GM12878 (cell line): Measurements from ENCODE around the gene FOXJ3.

ENCODE experiments used
- CEBPB ChIP-seq, 2 experiments: fragments of 150-350 bp in 1 of 2; IDR thresholded peaks; 2 replicates each; pipeline ENCODE4 v1.6.1; 2012 to 2014; ENCODE audit warnings: low read depth in 2 of 2, low read length in 2 of 2, borderline replicate concordance in 1 of 2, inconsistent platforms in 1 of 2
- POLR2A ChIP-seq: IDR thresholded peaks from 2 replicates; pipeline ENCODE4 v1.6.1; 2011; ENCODE audit warnings: low read depth, mild to moderate bottlenecking, low read length
- POLR2AphosphoS2 ChIP-seq: IDR thresholded peaks from 2 replicates; pipeline ENCODE4 v1.6.1; 2011; ENCODE audit warnings: low read depth, mild to moderate bottlenecking, low read length, improper control_type of control experiment, moderate library complexity
- TAF1 ChIP-seq: IDR thresholded peaks from 2 replicates; pipeline ENCODE4 v1.6.1; 2011; ENCODE audit warnings: mild to moderate bottlenecking, low read depth, low read length, borderline replicate concordance
- YY1 ChIP-seq: IDR thresholded peaks from 2 replicates; pipeline ENCODE4 v1.6.1; 2011; ENCODE audit warnings: low read depth, mild to moderate bottlenecking, low read length
- ZZZ3 ChIP-seq: IDR thresholded peaks from 2 replicates; pipeline ENCODE4 v1.6.1; 2011; ENCODE audit warnings: low read depth; ENCODE audit not compliant: control insufficient read depth, insufficient read length
- TF ChIP-seq, protein P1 (sequence below), 3 experiments: IDR thresholded peaks in 2 of 3; conservative IDR thresholded peaks in 1 of 3; 2 replicates each; pipeline ENCODE4 v1.5.1; 2011; ENCODE audit warnings: low read depth in 3 of 3, low read length in 3 of 3, mild to moderate bottlenecking in 3 of 3, control low read depth in 2 of 3, moderate library complexity in 2 of 3, inconsistent platforms in 1 of 3, mixed read lengths in 1 of 3; ENCODE audit not compliant: control insufficient read depth in 2 of 3, insufficient read depth in 1 of 3; ENCODE audit errors: extremely low read depth in 1 of 3
- TF ChIP-seq, protein P2 (sequence below): IDR thresholded peaks from 2 replicates; pipeline ENCODE4 v1.6.1; 2012; ENCODE audit warnings: mild to moderate bottlenecking, low read depth, low read length

DNA sequence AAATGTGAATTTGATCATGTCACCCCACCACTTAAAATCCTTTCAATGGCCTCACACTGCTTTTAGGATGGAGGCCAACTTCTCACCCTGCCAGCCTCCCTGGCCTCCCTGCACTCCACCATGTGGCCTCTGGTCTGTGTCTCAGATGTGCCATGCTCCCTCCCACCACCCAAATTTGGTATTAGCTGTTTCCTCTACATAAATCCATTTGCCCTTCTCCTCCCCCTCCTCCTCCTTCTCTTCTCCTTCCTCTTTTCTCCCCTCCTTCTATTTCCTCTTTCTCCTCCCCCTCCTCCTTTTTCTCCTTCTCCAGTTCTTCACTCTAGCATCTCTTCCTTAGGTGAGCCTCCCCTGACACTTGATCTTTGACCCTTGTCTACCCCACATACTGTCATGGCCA is 198.6 kb downstream of the FOXJ3 start:
- TF ChIP-seq, protein P1, sequence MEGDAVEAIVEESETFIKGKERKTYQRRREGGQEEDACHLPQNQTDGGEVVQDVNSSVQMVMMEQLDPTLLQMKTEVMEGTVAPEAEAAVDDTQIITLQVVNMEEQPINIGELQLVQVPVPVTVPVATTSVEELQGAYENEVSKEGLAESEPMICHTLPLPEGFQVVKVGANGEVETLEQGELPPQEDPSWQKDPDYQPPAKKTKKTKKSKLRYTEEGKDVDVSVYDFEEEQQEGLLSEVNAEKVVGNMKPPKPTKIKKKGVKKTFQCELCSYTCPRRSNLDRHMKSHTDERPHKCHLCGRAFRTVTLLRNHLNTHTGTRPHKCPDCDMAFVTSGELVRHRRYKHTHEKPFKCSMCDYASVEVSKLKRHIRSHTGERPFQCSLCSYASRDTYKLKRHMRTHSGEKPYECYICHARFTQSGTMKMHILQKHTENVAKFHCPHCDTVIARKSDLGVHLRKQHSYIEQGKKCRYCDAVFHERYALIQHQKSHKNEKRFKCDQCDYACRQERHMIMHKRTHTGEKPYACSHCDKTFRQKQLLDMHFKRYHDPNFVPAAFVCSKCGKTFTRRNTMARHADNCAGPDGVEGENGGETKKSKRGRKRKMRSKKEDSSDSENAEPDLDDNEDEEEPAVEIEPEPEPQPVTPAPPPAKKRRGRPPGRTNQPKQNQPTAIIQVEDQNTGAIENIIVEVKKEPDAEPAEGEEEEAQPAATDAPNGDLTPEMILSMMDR (IDR thresholded peaks at IDR 0.05 in 2 of 3, conservative IDR thresholded peaks at IDR 0.05 in 1 of 3; ENCODE audit: control insufficient read depth in 2 of 3, extremely low read depth in 1 of 3, insufficient read depth in 1 of 3, low read depth in 3 of 3, low read length in 3 of 3): no peak
- TF ChIP-seq CEBPB (IDR thresholded peaks at IDR 0.05; ENCODE audit: borderline replicate concordance in 1 of 2, low read depth in 2 of 2, low read length in 2 of 2): no peak
- TF ChIP-seq POLR2AphosphoS2: no peak
- no peak for TF ChIP-seq ZZZ3
- TF ChIP-seq, protein P2, sequence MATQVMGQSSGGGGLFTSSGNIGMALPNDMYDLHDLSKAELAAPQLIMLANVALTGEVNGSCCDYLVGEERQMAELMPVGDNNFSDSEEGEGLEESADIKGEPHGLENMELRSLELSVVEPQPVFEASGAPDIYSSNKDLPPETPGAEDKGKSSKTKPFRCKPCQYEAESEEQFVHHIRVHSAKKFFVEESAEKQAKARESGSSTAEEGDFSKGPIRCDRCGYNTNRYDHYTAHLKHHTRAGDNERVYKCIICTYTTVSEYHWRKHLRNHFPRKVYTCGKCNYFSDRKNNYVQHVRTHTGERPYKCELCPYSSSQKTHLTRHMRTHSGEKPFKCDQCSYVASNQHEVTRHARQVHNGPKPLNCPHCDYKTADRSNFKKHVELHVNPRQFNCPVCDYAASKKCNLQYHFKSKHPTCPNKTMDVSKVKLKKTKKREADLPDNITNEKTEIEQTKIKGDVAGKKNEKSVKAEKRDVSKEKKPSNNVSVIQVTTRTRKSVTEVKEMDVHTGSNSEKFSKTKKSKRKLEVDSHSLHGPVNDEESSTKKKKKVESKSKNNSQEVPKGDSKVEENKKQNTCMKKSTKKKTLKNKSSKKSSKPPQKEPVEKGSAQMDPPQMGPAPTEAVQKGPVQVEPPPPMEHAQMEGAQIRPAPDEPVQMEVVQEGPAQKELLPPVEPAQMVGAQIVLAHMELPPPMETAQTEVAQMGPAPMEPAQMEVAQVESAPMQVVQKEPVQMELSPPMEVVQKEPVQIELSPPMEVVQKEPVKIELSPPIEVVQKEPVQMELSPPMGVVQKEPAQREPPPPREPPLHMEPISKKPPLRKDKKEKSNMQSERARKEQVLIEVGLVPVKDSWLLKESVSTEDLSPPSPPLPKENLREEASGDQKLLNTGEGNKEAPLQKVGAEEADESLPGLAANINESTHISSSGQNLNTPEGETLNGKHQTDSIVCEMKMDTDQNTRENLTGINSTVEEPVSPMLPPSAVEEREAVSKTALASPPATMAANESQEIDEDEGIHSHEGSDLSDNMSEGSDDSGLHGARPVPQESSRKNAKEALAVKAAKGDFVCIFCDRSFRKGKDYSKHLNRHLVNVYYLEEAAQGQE: no peak
- no peak for TF ChIP-seq TAF1
- no peak for TF ChIP-seq POLR2A
- TF ChIP-seq YY1: no peak
